Activated T-cell treated with anti-CD3 and anti-CD28 coated beads for 1 hour (primary cell): ENCODE measurements around the gene TMEM53.

Source experiments
- DNase-seq: peaks from one replicate; pipeline ENCODE4 v3.0.0-alpha.2; 2020; ENCODE audit warnings: low read depth

The TMEM53 gene

DNA sequence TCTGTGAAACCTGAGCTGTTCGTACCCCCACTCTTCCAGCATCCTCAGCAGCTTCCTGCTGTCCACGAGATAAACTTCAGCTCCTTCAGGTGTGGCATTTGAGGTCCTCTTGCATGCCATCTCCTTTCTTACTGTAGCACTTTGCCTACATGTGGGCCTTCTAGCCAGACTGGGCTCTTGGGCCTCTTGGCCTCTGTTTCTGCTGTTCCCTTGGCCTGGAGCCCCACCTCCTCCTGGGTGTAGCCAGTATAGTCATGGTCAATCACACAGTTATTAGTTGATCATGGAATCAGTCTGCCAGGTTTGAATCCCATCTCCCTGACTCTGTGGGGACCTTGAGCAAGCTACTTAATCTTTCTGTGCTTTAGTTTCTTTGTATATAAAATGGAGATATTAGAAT lies 26.4 kb downstream of the TMEM53 start:
- DNase-seq: no peak

DNA sequence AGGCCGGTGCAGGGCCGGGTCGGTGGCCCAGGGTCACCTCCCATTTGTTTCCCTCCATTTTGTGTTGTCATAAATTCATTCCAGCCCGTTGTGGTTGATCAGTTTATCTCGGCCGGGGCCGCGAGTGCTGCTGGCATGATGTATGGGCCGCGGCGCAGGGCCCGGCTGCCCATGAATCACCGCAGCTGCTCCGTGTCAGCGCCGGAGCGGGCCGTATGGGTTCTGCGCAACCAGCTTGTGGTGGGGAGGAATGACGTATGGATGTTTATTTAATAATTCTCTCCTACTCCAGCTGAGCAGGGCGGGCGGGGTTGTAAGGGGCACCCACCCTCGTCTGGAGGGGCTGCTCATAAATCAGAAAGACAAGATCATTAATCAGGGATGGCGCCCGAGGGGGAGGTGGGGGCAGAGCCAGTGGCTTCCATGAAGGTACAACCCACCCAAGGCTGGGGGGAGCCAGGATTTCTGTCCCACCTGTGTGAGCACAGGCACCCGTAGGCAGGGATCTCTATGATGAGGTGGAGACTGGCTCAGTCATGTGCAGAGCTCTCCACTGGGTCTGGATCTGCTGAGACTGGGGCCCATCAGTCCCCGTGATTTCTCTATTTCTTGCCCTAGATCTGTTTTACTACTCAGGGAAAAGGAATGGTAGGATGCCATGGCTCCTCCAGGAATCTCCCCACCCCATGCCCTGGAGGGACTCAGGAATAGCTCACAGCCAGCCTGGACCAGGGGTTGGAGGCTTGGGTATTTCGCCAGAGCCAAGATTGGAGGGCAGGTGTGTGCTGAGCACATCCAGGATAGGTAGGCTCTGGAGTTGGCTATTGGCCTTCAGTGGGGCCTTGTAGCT lies 27.8 kb downstream of the TMEM53 start:
- DNase-seq: no peak

DNA sequence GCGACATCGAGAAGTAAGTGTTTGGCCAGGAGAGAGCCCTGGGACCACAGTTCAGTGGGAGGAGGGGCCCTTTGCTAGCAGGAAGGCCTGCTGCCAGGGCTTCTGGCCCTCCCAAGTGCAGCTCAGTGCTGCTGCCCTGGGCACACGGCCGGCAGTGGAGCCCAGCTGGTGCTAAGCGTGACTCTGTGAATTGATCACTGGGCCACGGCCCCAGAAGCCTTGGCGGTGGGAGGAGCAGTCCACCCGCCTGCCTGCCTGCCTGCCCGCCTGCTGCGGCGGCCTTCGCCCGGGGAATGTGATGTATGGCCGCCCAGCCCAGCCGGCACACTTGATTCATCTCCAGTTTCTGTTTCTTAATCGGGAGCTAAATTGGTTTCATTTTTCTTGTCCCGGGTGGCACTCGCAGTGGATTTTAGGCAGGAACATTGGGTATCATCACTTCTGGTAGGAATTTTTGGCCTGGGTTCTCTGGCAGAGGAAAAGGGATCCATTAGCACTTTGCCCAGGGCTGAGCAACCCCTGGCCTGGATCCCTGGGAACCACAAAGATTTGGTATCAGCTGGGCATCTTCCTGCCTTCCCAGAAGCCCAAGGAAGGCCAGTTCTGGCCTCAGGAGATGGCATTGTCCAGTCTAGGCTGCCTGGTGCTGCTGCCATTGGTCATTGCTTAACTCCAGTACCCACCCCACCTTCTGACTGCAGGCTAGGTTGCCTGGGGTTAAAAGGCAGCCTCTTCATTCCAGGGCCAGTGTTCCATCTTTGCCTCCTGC lies 28.6 kb downstream of the TMEM53 start:
- DNase-seq: no peak

DNA sequence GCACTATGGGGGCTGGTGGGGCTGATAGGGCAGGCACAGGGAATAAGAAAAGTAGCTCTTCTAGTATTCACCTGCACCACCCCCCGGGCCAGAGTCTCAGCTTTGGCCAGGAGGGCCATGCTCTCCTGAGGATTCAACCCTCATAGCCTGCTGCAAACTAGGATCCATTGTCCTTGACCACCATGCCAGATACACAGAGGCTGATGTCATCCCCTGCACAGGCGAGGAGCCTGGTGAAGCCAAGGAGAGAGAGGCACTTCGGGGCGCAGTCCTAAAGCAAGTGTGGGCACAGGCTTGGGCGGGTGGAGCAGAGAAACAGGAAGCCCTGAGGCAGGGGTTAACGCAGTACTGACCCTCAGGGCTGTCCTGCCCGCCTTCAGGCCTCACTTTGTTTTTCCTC lies 29.5 kb downstream of the TMEM53 start:
- DNase-seq: no peak

DNA sequence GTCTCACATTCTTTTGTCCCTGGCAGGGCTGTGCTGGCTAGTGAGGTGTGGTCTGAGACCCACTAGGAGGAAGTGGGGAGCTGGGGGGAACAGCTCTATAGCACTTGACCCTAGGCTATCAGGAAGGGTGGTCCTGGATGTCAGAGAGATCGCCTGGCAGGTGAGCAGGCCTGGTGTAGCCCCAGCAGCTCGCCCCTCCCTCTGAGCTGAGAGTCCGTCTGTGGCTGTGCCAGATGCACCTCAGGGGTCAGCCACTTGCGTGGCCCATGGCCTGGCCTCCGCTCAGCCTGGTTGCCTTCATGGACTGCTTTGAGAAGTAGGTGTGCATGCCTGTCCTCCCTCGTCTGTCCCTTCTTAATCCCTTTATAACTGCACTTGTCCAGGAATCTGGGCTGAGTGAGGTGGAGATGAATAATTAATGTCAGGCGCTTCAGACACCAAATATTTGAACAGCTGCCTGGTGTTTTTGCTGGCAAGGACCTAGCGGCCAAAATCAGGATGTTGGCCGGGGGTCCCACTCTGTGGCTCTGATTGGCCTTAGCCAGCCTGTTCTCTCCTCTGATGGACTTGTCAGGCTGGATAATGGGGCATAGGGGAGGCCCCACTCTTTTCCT lies 30.5 kb downstream of the TMEM53 start:
- DNase-seq: no peak

DNA sequence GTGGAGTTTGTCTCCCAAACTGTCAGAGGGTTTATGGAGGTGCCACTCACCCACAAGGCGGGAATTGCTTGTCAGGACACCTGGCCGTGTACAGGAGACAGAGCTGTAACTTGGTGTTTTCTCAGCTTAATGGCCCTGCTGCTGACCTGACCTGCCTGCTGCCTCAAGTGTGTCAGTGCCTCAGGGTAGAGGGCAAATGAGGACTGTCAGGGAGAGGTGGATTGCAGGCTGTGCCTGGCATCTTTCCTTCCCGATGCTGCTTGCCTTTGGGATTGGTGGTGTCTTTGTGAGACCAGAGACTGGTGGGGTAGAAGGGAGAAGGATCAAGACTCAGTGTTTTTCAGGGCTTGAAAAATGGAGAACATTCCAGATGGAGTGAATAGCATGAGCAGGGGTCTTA lies 31.4 kb downstream of the TMEM53 start:
- DNase-seq: no peak

DNA sequence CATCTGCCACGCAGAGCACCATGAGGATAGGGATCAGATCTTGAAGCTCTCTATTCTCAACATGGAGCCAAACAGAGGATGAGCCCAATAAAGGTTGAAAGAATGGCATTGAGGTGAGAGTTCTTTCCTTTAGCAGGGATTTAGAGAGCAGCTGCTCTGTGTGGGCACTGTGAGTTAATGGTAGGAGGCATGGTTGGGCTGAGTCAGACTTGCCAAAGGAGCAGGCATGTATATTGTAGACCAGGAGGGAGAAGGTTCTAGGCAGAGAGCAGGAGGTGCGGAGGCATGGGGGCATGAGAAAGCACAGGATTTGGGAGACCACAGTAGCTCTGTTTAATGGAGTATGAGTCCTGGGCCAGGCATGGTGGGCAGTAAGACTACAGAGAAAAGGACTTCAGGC lies 32.0 kb downstream of the TMEM53 start:
- no peak for DNase-seq

DNA sequence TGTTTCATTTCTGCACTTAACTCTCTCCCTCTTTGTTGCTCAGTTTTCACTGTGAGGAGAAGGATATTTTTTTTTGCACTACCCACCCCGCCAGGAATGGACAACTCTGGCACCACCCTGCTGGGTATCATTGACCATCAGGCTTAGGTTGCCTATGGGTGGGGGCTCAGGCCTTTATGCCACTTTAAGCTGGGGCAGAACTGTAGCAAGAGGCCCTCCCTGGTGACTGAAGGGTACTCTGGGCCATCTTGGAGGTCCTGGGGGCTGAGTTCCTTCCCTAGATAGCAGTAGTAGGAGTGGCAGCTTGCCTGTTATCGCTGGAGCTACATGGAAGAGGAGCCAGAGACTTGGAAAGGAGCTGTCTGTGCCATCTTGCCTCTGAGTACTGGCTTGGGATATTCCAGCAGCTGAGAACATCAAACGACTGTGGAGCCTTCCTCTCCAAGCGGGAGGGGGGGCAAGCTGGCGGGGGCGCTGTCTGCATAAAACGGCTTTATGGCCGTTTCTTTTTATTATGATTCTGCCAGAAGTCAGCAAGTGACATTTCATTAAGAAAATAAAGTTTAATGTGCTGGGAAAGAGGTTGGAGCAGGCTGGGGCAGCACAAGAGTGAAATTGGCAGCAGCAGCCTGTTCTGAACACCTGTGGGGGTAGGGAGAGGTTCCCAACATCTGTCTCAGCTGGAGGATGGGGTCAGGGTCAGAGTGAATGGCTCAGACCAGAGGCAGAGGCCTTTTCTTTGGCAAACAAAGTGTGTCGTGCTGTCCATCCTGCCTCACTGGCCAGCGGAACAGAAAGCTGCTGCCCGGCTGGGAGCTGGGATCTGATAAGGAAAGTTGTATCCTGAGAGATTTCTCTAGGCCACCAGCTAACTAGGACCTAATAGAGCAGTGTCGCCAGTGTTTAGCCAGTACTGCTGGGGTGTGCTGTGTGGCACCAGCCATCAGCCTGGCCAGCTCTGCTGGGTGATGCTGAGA lies 32.9 kb downstream of the TMEM53 start:
- DNase-seq: no peak

DNA sequence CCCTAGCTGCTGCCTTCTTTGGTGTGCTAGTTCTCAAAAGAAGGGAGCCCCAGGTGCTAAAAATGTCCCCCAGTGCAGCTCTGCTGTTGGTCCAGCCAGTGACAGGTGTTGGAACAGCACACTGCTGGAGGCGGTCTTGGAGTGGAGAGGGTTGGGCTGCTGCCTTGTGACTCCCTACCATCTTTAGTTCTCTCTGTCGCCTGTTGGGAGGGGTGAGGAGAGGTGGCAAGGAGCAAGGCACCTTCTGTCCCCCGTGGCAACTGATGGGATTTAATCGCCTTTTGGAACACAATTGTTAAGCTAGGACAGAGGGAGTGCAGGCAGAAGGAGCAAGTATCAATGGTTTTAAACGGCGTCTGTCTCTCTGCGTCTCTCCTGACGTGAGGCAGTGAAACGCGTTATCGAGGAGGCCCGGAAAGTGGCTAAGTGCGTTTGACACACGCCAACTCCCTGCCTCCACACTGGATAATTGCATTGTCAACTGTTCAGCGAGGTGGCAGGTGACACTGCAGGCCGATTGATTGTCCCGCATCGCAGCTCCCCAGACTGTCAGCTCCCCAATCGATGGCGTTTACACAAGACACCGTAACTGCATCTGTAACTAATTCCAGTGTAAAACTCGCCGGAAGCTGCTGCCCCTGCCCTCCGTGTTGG lies 34.0 kb downstream of the TMEM53 start:
- no peak for DNase-seq

DNA sequence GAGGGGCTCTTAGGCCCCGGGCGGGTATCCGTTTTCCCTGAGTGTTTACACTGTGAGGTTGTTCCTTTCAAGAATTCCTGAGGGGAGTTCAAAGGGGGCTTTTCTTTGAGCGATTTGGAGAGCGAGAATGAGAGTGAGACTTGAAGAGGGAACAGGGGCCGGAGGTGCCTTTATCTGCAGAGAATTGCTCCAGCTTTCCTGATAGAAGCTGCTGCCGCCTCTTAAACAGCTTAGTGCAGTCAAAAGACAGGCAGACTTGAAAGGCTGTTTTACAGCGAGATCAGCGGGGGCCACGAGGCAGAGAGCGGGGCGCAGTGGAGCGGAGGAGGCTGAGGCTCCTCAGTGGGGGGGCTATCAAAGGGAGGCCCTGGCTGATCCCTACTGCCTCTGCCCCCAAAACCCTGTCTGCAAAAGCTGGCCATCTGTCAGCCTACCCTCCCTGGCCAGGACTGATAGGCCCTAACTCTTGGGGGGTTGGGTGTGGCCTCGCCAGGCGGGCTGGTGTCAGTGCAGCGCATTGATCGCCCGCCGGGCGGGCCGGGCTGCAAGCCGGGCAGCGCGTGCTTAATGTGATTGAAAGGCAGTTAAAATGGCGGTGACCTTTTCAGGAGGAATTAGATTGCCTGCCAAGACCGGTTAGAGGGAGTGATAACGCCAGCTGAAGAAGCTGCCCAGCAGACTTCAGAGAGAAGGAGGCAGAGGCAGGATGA lies 36.4 kb downstream of the TMEM53 start:
- no peak for DNase-seq

DNA sequence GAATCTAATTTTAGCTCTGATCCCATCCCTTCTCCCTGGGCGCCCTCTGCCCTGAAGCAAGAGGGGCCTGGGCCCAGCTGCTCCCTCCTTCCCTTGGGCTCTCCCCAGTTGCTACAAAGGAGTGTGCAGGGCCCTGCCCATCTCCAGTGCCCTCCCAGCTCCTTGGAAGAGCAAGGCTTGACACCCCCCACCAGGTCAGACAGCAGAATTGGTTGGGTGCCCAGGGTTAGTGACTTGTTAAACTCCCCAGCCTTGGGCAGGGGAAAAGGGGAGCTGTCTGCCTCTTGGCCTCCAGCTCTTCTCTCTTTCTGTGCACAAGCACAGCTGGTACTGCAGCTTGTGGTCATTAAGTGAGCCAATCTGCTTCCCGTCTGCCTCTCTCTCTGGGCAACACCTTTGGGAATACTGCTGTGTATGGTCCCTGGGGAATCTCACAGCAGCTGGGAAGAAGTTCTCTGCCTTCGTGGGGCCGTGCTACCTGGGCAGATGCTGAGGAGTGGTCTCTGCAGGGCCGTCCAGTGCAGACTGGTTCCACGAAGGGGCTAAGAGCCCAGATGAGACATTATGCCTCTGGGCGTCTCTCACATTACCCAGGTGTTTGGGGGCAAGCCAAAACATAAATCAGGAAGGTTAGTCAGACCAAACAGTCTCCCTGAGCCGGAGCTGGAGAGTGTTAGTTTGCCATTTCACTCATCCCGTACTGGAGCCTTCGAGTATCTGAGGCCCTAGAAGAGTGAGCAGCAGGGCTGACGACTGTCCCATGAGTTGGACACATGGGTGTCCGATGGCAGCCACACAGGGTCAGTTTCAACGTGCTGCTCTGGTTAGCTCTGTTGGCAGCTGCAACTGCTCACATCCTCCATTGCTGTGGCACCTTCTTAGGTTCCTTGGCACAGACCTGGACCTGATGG lies 37.3 kb downstream of the TMEM53 start:
- DNase-seq: no peak

DNA sequence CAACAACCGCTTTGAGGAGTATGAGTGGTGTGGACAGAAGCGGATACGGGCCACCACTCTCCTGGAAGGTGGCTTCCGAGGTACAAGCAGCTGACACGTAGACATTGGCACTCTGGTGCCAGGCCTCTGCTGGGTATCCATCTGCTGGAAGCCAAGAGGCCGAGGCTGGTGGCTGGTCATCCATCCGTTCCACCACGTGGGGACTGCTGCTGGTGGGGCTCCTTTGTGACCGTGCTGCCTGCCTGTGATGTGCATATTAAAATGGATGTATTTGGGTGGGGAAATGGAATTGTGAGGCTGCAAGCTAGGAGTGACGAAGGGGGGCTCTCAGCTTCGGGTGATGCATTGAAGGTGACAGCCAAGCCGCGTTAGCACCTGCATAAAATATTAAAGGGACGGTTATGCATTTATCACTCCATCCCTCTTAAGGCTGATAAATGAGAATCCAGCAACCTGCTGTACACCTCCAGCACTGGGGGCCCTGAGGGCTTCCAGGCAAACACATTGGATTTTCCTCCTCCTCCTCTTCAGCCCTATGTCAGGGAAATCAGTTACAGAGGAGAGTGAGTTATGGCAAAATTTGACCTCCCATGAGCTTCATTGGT lies 38.1 kb downstream of the TMEM53 start:
- no peak for DNase-seq

DNA sequence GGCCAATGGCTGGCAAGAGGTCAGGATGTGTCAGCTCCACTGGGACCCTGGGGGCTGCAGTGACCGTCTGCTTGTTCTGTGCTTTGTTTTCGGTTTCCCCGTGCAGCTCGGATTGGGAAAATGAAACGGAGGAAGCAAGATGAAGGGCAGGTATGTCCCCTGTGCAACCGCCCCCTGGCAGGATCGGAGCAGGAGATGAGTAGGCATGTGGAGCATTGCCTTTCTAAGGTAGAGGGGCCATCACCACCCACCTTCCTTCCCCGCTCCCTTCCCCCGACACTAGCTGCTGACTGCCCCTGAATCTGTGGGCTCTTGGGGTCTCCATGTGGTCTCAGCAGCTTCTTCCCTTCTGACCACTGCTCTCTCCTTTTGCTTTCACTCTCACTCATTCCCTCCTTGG lies 38.8 kb downstream of the TMEM53 start:
- DNase-seq: no peak

DNA sequence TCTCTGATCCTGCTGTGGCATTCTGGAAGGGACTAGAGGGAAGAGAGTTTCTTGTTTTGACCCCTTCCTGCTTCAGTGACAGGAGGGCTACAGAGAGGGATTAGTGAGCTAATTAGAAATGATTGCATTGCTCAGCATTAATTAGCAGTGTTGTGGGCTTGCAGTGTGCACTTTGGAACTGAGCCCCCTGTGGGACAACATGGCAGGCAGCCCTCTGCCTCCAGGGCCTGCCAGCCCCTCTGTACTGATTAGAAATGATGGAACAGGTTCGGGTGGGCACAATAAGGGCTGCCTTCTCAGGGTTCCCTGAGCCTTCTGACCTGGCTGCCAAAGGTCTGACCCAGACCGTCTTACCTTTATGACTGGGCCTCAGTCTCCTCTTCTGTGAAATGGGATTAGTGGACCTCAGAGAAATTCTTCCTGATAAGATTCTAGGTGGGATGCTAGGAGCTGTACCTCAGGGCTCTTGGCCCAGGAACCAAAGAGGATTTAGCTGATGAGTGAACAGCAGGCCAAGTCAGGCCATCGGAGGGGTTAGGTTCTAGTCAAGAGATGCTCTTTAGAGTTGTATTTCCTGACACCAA lies 39.6 kb downstream of the TMEM53 start:
- DNase-seq: no peak

DNA sequence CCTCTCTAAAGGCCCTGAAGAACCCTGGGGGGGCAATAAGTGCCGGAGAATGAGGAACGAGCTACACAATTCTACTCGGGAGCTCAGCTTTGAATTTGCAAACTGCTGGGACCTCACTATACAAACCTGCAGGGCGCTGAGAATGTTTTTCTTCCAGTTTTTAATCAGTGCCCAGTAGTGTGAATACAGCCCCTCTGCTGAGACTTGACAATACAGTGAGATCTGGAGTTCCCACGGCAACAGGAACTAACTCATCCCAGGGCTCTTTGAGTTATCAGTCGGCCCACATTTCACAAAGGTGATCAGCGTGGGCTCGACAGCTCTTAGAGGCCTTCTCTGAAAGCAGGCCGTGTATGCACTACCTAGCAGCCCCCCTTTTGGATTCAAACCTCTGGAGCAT lies 41.7 kb downstream of the TMEM53 start:
- DNase-seq: no peak

DNA sequence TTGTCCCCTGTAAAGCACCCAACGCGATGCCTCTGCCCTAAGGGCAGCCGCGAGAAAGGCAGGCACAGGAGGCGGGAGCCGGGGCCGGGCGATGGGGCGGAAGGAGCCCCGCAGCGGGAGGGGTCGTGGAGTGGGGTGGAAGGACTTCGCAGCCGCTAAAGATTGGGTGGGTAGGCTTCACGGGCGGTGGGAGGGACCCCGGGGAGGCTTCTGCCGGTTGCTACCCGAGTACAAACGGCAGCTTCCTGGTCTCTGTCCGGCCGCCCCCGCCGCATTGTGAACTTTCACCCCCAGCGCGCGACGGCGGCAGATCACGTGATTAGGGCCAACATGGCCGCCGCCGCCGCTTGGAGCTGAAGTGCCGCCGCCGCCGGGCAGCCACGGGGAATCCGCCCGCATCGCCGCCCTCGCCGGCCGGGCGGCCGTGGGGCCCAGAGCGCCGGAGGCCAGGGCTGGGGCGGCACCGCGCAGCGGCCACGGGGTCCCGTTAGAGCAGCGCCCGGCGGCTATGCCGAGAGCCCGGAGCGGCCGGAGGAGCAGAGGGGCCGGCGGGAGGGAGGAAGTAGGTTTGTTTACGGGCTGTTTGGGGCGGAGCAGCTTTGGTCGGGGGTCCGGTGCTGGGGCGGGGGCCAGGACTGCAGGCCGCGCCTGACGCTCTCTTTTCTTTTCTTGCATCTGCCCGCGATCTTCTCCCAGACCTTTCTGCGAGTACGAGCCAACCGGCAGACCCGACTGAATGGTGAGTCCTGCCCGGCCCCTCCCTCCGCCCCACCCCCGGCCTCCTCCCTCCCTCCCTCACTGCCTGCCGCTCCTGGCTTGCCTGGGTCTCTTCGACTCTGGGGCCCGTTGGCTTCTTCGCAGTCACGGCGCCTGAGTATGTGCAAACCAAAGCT lies 42.4 kb downstream of the TMEM53 start:
- peak; percentile 86 for DNase-seq

DNA sequence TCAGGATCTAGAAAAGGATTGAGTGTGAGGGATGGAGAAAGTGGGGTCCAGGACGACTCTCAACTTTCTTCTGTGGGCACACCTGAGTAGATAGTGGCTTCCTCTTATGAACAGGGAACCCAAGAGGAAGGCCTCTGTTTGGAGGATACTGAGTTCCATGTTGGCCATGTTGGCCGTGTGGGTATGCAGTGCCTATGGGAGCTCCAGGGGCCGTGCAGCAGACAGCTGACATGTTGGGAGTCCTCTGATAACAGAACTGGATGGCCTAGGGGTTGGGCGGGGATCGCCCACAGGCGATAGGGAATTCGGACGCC lies 43.0 kb downstream of the TMEM53 start:
- DNase-seq: no peak

DNA sequence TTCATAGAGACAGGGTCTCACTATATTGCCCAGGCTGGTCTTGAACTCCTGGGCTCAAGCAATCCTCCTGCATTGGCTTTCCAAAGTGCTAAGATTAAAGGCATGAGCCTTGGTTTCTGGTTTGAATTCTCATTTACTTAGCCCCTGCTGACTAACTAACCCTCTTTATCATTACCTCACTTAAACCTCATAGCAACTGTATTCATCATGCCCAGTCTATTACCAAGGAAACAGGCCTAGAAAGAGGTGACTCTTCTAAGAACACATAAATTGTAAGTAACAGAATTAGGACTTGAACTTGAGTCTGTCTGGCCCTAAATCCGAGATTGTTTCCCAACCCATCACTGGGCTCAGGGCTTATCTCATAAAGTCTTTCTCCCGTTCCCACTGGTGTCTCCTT lies 44.2 kb downstream of the TMEM53 start:
- no peak for DNase-seq
